Activated naive CD8-positive, alpha-beta T cell treated with anti-CD3 and anti-CD28 coated beads, Interleukin-2, amount 50 U/mL, for 24 hours (primary cell): ENCODE data around the gene WRAP53.
A peak's percentile ranks its signal among the peaks of the same experiment; 100 is the strongest.
"Not testable (repeated sequence)": the region's sequence is repeated elsewhere in the genome, so short reads cannot be mapped to it uniquely, and the experiment has no call there.

Source experiments
- ATAC-seq: fragments of 150-1000 bp; cut with Tn5 transposase; one replicate; pipeline ENCODE4 v1.10.0; 2021
- DNase-seq: peaks from one replicate; pipeline ENCODE4 v3.0.0; 2021
- H3K27ac Mint-ChIP-seq: one replicate; pipeline ENCODE4 v1.8.0; 2021; ENCODE audit warnings: mild to moderate bottlenecking, mixed read lengths
- H3K27me3 Mint-ChIP-seq: one replicate; pipeline ENCODE4 v1.8.0; 2021; ENCODE audit warnings: mixed read lengths
- H3K36me3 Mint-ChIP-seq: one replicate; pipeline ENCODE4 v1.8.0; 2021; ENCODE audit warnings: low read depth, mixed read lengths
- H3K4me1 Mint-ChIP-seq: one replicate; pipeline ENCODE4 v1.8.0; 2021; ENCODE audit warnings: mixed read lengths
- H3K4me3 Mint-ChIP-seq: one replicate; pipeline ENCODE4 v1.8.0; 2021; ENCODE audit warnings: mild to moderate bottlenecking, moderate library complexity, mixed read lengths
- H3K9me3 Mint-ChIP-seq: one replicate; pipeline ENCODE4 v1.8.0; 2021; ENCODE audit warnings: mixed read lengths

WRAP53 gene

GRCh38 chr17:7687908-7688807 is at the start of gene WRAP53:
Gene WRAP53, plus strand, starts transcription at chr17:7688477. Its CDS starts 172 bp downstream, at chr17:7688649.
- peak; percentile 89 for ATAC-seq
- Mint-ChIP-seq H3K27me3 (no peaks in the 10 kb centered on the region), H3K36me3 (peaks cover 43% of the 10 kb centered on the region), H3K4me3 (peak within 1 kb of the TSS; percentile 92), H3K27ac (peak within 1 kb of the TSS; percentile 96), H3K9me3 (no peaks in the 10 kb centered on the region), H3K4me1 (peaks cover 46% of the 10 kb centered on the region)
- peak; percentile 96 for DNase-seq

DNA sequence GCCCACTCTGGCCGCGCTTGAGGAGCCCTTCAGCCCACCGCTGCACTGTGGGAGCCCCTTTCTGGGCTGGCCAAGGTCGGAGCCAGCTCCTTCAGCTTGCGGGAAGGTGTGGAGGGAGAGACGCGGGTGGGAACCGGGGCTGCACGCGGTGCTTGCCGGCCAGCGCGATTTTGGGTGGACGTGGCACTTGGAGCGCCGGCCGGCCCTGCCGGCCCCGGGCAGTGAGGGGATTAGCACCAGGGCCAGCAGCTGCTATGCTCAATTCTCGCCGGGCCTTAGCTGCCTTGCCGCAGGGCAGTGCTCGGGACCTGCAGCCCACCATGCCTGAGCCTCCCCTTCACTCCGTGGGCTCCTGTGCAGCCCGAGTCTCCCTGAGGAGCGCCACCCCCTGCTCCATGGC is 47.5 kb upstream of the WRAP53 start:
- ATAC-seq = no peak
- H3K36me3 Mint-ChIP-seq = no peaks in the 10 kb centered on the region
- no peaks in the 10 kb centered on the region for H3K4me1 Mint-ChIP-seq
- no peak overlapping the region for H3K27ac Mint-ChIP-seq
- no peak for DNase-seq
- H3K9me3 Mint-ChIP-seq = no peaks in the 10 kb centered on the region
- no peak overlapping the region for H3K4me3 Mint-ChIP-seq
- H3K27me3 Mint-ChIP-seq = peaks cover 4% of the 10 kb centered on the region

DNA sequence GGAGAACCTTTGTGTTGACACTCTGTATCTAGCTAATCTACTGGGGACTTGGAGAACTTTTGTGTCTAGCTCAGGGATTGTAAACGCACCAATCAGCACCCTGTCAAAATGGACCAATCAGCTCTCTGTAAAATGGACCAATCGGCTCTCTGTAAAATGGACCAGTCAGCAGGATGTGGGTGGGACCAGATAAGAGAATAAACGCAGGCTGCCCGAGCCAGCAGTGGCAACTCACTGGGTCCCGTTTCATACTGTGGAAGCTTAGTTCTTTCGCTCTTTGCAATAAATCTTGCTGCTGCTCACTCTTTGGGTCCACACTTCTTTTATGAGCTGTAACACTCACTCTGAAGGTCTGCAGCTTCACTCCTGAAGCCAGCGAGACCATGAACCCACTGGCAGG is 46.6 kb upstream of the WRAP53 start:
- H3K4me1 Mint-ChIP-seq, H3K27me3 Mint-ChIP-seq, ATAC-seq, H3K9me3 Mint-ChIP-seq, H3K27ac Mint-ChIP-seq, H3K4me3 Mint-ChIP-seq, DNase-seq, H3K36me3 Mint-ChIP-seq: not testable (repeated sequence)

GRCh38 chr17:7644775-7645174 is 43.5 kb upstream of the WRAP53 start:
- DNase-seq (no peak), ATAC-seq (no peak)
- peaks cover 20% of the 10 kb centered on the region for H3K27me3 Mint-ChIP-seq
- H3K4me3 Mint-ChIP-seq = no peak overlapping the region
- no peaks in the 10 kb centered on the region for H3K36me3 Mint-ChIP-seq
- H3K9me3 Mint-ChIP-seq = no peaks in the 10 kb centered on the region
- no peak overlapping the region for H3K27ac Mint-ChIP-seq
- H3K4me1 Mint-ChIP-seq = peaks cover under 1% of the 10 kb centered on the region

DNA sequence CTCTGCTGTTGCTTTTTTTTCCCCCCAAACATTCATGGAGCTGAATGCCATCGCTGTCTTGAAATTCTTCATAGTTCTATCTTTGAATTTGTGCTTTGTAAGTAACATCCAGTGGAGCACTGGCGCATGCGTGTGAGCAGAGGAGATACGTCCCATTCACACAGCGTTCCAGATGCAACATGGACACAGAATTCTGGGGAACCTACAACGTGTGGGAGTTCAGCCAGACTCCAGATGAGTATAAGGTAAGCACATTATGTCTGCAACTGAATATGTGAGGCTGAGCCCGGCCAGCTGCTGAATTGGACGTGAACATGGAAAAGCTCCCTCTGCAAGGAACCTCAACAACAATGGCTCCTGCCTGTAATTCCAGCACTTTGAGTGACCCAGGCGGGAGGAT is 41.8 kb upstream of the WRAP53 start:
- H3K4me1 Mint-ChIP-seq = peaks cover 9% of the 10 kb centered on the region
- no peak for ATAC-seq
- no peak for DNase-seq
- H3K36me3 Mint-ChIP-seq = no peaks in the 10 kb centered on the region
- H3K27ac Mint-ChIP-seq = no peak overlapping the region
- H3K9me3 Mint-ChIP-seq = no peaks in the 10 kb centered on the region
- H3K4me3 Mint-ChIP-seq = no peak overlapping the region
- peaks cover 31% of the 10 kb centered on the region for H3K27me3 Mint-ChIP-seq

GRCh38 chr17:7647018-7647417 is 41.3 kb upstream of the WRAP53 start:
- no peaks in the 10 kb centered on the region for H3K36me3 Mint-ChIP-seq
- H3K9me3 Mint-ChIP-seq = no peaks in the 10 kb centered on the region
- peaks cover 9% of the 10 kb centered on the region for H3K4me1 Mint-ChIP-seq
- peaks cover 33% of the 10 kb centered on the region for H3K27me3 Mint-ChIP-seq
- DNase-seq (no peak), ATAC-seq (no peak)
- H3K27ac Mint-ChIP-seq = no peak overlapping the region
- no peak overlapping the region for H3K4me3 Mint-ChIP-seq

DNA sequence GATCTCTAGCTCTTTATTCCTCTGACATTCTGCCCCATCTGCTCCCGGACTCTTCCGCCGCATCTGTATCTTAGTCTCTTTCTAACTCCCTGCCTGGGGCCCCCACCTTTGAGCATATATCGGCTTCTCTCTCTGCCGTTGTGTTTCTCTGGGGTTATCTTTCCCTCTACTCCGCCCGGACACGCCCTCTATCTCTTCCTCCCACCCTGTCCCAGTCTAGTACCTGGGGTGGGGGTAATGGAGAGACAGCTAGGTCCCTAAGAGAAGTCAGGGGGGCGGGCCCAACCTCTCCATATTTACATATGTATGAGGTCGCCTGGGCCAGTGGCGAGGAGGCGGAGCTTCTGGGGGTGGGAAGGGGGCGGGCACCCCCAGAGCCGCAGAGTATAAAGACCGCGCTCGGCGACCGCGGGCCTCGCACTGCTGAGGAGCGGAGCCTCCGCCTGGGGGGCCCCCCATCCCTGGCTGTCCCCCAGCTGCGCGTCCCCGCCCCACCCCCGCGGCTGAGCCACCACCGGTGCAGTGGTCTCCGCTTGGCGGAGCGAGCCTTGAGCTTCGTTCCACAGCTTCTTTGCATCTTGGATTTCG is 37.7 kb upstream of the WRAP53 start, which contains the start of gene ATP1B2:
ATP1B2 (plus strand) TSS at position 418 of the 588 bp plus-strand sequence. CDS start 593 bp downstream, outside the sequence.
- peaks cover 46% of the 10 kb centered on the region for H3K27me3 Mint-ChIP-seq
- H3K27ac Mint-ChIP-seq = no peak within 1 kb of the TSS
- H3K4me3 Mint-ChIP-seq = peak within 1 kb of the TSS; percentile 76
- DNase-seq (peak; percentile 70), ATAC-seq (peak; percentile 90)
- H3K4me1 Mint-ChIP-seq = peaks cover 9% of the 10 kb centered on the region
- H3K36me3 Mint-ChIP-seq = no peaks in the 10 kb centered on the region
- H3K9me3 Mint-ChIP-seq = no peaks in the 10 kb centered on the region

DNA sequence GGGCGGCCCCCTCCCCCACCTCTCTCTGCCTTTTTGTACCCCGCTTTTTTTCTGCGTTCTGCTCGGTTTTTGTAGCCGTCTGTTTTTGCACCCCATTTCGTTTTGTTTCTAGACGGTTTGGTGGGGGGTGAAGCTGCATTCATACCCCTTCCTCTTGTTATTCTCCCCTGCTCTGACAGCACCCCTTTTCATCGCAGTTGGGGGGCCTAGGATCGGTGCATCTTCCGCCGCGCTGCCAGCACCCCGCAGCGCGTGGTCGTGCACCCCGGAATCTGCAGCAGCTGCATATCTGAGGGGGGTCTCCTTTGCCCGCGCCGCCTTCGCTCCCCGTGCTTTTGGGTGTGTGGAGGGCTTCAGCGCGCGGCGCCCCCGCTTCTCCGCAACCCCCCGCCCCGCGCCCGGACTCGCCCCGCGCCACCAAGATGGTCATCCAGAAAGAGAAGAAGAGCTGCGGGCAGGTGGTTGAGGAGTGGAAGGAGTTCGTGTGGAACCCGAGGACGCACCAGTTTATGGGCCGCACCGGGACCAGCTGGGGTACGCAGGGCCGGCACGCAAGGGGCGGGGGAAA is 37.1 kb upstream of the WRAP53 start:
- Mint-ChIP-seq H3K4me1 (peaks cover 9% of the 10 kb centered on the region), H3K4me3 (peak overlapping the region; percentile 66), H3K36me3 (no peaks in the 10 kb centered on the region), H3K27me3 (peaks cover 45% of the 10 kb centered on the region), H3K27ac (no peak overlapping the region), H3K9me3 (no peaks in the 10 kb centered on the region)
- ATAC-seq (no peak), DNase-seq (no peak)

DNA sequence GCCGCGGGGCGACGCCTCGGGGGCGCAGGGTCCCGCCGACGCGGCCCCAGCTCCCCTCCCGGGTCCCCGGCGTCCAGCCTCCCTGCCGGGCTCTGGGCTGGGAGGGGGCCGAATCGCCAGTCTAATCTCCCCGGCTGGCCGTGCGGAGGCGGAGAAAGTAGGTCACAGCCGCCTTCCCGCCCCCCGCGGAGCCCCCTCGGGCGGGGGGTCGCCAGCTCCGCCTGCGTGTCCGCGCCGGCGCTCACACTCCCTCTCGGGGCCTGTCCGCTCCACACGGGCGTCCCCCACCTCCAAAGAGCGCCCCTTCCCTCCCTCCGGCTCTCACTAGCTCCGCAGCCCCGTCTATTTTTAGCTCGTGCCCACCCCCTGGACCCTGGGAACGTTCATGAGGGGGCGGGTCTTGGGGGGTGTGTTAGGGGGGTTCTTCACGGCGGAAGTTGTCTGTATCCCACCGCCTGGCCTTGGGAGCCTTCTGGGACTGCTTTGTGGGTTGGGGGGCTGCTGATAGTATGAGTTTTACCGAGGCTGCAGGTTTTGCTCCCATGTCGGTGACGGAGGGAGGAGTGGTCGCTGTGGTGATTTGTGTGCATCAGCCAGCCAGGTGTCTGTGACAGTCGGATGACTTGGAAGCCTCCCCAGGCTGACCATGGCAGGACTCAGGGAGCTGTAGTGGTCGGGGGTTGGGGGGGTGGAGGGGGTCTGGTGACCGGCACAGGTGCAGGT is 36.5 kb upstream of the WRAP53 start:
- H3K4me3 Mint-ChIP-seq = no peak overlapping the region
- H3K4me1 Mint-ChIP-seq = peaks cover 9% of the 10 kb centered on the region
- no peaks in the 10 kb centered on the region for H3K36me3 Mint-ChIP-seq
- H3K9me3 Mint-ChIP-seq = no peaks in the 10 kb centered on the region
- H3K27me3 Mint-ChIP-seq = peaks cover 43% of the 10 kb centered on the region
- no peak overlapping the region for H3K27ac Mint-ChIP-seq
- no peak for DNase-seq
- no peak for ATAC-seq

GRCh38 chr17:7652388-7653356 is 35.6 kb upstream of the WRAP53 start:
- DNase-seq = no peak

GRCh38 chr17:7654832-7655540 is 33.3 kb upstream of the WRAP53 start:
- no peaks in the 10 kb centered on the region for H3K36me3 Mint-ChIP-seq
- ATAC-seq (no peak), DNase-seq (no peak)
- peaks cover 28% of the 10 kb centered on the region for H3K27me3 Mint-ChIP-seq
- no peaks in the 10 kb centered on the region for H3K9me3 Mint-ChIP-seq
- peaks cover 6% of the 10 kb centered on the region for H3K4me1 Mint-ChIP-seq
- H3K4me3 Mint-ChIP-seq = no peak overlapping the region
- no peak overlapping the region for H3K27ac Mint-ChIP-seq

More at GRCh38 chr17:7652388-7653356, 35.6 kb upstream of the WRAP53 start:
- no peaks in the 10 kb centered on the region for H3K9me3 Mint-ChIP-seq
- no peak for ATAC-seq
- no peak overlapping the region for H3K27ac Mint-ChIP-seq
- no peaks in the 10 kb centered on the region for H3K36me3 Mint-ChIP-seq
- peaks cover 9% of the 10 kb centered on the region for H3K4me1 Mint-ChIP-seq
- no peak overlapping the region for H3K4me3 Mint-ChIP-seq
- H3K27me3 Mint-ChIP-seq = peaks cover 39% of the 10 kb centered on the region

DNA sequence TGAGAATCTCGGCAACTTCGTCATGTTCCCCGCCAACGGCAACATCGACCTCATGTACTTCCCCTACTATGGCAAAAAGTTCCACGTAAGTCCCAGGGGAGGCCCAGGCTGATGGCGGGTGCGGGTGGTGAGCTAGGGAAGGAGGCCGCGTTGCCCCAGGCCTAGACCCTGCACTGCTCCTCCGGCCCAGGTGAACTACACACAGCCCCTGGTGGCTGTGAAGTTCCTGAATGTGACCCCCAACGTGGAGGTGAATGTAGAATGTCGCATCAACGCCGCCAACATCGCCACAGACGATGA is 32.8 kb upstream of the WRAP53 start:
- no peaks in the 10 kb centered on the region for H3K9me3 Mint-ChIP-seq
- peaks cover 24% of the 10 kb centered on the region for H3K27me3 Mint-ChIP-seq
- ATAC-seq = no peak

GRCh38 chr17:7656958-7657609 is 31.2 kb upstream of the WRAP53 start:
- ATAC-seq (no peak), DNase-seq (no peak)
- no peaks in the 10 kb centered on the region for H3K9me3 Mint-ChIP-seq
- no peak overlapping the region for H3K27ac Mint-ChIP-seq
- H3K27me3 Mint-ChIP-seq = peaks cover 13% of the 10 kb centered on the region
- H3K36me3 Mint-ChIP-seq = no peaks in the 10 kb centered on the region
- H3K4me1 Mint-ChIP-seq = no peaks in the 10 kb centered on the region
- H3K4me3 Mint-ChIP-seq = no peak overlapping the region

More for the DNA sequence above, 32.8 kb upstream of the WRAP53 start:
- peaks cover 1% of the 10 kb centered on the region for H3K4me1 Mint-ChIP-seq
- no peaks in the 10 kb centered on the region for H3K36me3 Mint-ChIP-seq
- DNase-seq = no peak
- no peak overlapping the region for H3K27ac Mint-ChIP-seq
- no peak overlapping the region for H3K4me3 Mint-ChIP-seq
